Measurements from ENCODE around the gene GPR15. TPM values are rescaled to one million over a fixed set of nuclear protein-coding genes. Genes with fewer than 3 reads are reported as not detected.

GPR15 gene
- total and polyA plus RNA-seq, 12 donors: 0.14 to 0.39 TPM; not detected in 10

DNA sequence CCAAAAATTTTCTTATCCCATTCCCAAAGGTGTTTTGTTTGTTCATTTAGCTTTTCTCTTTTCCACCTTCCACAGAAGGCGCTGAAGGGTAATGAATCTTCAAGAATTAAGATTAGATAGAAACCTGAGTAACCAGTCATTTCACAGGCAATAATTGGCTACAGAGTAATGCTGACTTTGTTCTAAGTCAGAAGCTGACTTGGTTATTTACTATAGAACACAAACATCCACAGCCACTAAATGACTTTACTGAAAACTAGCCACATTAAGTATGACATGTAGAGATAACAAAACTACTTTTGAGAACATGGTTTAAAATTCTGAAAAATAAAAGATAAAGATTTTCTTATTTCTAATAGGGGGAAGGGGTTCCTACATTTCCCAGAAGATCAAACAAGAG is 16.8 kb upstream of the GPR15 start:
- H3K4me1 ChIP-seq (replicated peaks in 1 of 2): no peaks in the 10 kb centered on the region
- H3K9me3 ChIP-seq (replicated peaks in 1 of 3): no peaks in the 10 kb centered on the region
- no peaks in the 10 kb centered on the region for H3K27me3 ChIP-seq
- H3K36me3 ChIP-seq (replicated peaks in 1 of 2): peaks cover 0 to 29% of the 10 kb centered on the region in 2 donors
- H3K4me3 ChIP-seq: no peak overlapping the region
- DNase-seq: no peak
- 92 to 100% (median 100%) methylated on average over 1 of the region's 1 CpG for WGBS, 4 donors
- intact Hi-C loops (cut with DNase I): no loop called here
- TF ChIP-seq CTCF (IDR thresholded peaks at IDR 0.05): no peak
- H3K27ac ChIP-seq: no peak overlapping the region

GRCh38 chr3:98518816-98519215 is 13.0 kb upstream of the GPR15 start:
- intact Hi-C loops (cut with DNase I): no loop called here
- WGBS, 4 donors: 94 to 100% (median 98%) methylated on average over 2 of the region's 2 CpGs

DNA sequence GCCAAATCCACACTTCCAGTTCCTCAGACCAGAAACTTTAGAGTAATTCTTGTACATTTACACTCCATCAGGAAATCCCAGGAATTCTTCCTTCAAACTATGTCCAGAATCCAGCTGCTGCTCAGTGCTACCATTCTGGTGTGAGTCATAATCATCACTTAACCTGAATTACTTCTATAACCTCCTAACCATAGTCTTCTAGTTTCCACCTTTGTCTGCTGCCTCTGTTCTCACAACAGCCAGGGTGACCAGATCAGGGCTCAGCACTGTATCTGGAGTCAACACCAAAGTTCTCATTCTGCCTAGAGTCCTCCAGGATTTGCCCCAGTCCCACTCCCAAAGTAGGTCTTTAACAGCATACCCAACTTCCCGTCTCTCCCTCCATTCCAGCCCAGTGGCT is 12.4 kb upstream of the GPR15 start:
- TF ChIP-seq CTCF (IDR thresholded peaks at IDR 0.05) (no peak), POLR2A (IDR thresholded peaks at IDR 0.05) (no peak)
- H3K4me1 ChIP-seq (replicated peaks in 1 of 2): peaks cover 0 to 18% of the 10 kb centered on the region in 2 donors
- 0 to 100% (median 100%) methylated on average over 1 of the region's 1 CpG for WGBS, 4 donors
- intact Hi-C loops (cut with DNase I): no loop called here
- H3K36me3 ChIP-seq (replicated peaks in 1 of 2): peaks cover 0 to 29% of the 10 kb centered on the region in 2 donors
- no peaks in the 10 kb centered on the region for H3K9me3 ChIP-seq (replicated peaks in 1 of 3)
- no peak for DNase-seq
- H3K27me3 ChIP-seq: no peaks in the 10 kb centered on the region
- no peak overlapping the region for H3K27ac ChIP-seq
- H3K4me3 ChIP-seq: no peak overlapping the region

More at GRCh38 chr3:98518816-98519215, 13.0 kb upstream of the GPR15 start:
- no peak for DNase-seq
- no peak overlapping the region for H3K27ac ChIP-seq
- H3K36me3 ChIP-seq (replicated peaks in 1 of 2): peaks cover 0 to 29% of the 10 kb centered on the region in 2 donors
- H3K27me3 ChIP-seq: no peaks in the 10 kb centered on the region
- no peak overlapping the region for H3K4me3 ChIP-seq
- H3K4me1 ChIP-seq (replicated peaks in 1 of 2): peaks cover 0 to 18% of the 10 kb centered on the region in 2 donors
- TF ChIP-seq POLR2A (IDR thresholded peaks at IDR 0.05) (no peak), CTCF (IDR thresholded peaks at IDR 0.05) (no peak)
- no peaks in the 10 kb centered on the region for H3K9me3 ChIP-seq (replicated peaks in 1 of 3)

DNA sequence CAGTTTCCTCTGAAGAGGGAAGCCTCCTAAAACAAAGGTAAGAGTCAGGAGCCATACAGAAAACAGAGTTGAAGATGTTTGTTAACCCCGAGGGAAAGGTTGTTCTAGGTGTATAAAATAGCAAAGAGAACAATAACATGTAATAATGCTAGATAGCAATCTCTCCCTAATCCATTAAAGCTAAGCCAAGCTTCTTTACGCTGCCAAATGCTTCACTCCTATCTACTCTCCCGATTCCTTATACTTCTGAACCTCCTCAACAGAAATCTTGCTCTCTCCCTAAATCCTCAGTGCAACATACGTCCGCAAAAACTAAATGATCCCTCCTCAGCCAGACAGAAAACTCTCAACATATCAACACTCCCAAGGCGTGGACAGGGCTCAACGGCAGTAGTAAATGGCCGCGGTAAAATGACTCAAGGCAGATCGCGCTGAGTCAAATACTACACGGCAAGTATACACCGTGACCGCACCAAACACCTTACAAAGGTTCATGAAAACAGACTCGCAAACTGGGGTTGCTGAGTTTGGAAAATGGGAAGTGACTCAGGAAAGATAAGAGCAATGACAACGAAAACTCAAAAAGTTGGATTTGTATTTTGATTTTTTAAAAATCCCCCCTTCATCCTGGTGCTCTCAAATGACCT is 9.8 kb upstream of the GPR15 start:
- H3K4me3 ChIP-seq: peak overlapping the region; percentile 6 to 78 (median 30)
- peak overlapping the region; percentile 84 to 98 (median 88) for H3K27ac ChIP-seq
- intact Hi-C loops (cut with DNase I): no loop called here
- TF ChIP-seq CTCF (IDR thresholded peaks at IDR 0.05) (no peak), POLR2A (IDR thresholded peaks at IDR 0.05) (no peak)
- DNase-seq: peak; percentile 46 to 78 (median 68)
- no peaks in the 10 kb centered on the region for H3K9me3 ChIP-seq (replicated peaks in 1 of 3)
- H3K36me3 ChIP-seq (replicated peaks in 1 of 2): peaks cover 0 to 8% of the 10 kb centered on the region in 2 donors
- peaks cover 0 to 18% of the 10 kb centered on the region in 2 donors for H3K4me1 ChIP-seq (replicated peaks in 1 of 2)
- no peaks in the 10 kb centered on the region for H3K27me3 ChIP-seq
- WGBS, 4 donors: 1% methylated on average over 16 of the region's 16 CpGs
